ENCODE results near the gene HOXD10.

Gene HOXD10

GRCh38 chr2:176099159-176099727, 17.3 kb upstream of the HOXD10 start:
- in situ Hi-C loops (cut with MboI; ENCODE audit: low pct_unique_long_range_greater_than_20kb, low sequenced_read_pairs, unreplicated experiment), result loop anchor here (25.0 kb wide), 2 partner anchors 412 to 1762 kb away; partner anchors contain the start of gene SP9
- no peak for DNase-seq (ENCODE audit: low spot score)
- TF ChIP-seq CTCF (IDR thresholded peaks at IDR 0.05; ENCODE audit: extremely low read depth, insufficient read depth, missing control alignments), result no peak

GRCh38 chr2:176099728-176100546, 16.6 kb upstream of the HOXD10 start, which contains the start of gene HOXD12:
Gene HOXD12, plus strand, starts transcription at chr2:176099795. Its CDS starts 7 bp downstream, at chr2:176099802.
- in situ Hi-C loops (cut with MboI; ENCODE audit: low pct_unique_long_range_greater_than_20kb, low sequenced_read_pairs, unreplicated experiment), result loop anchor here (25.0 kb wide), 3 partner anchors 413 to 1763 kb away; partner anchors contain the start of gene SP9
- TF ChIP-seq CTCF (IDR thresholded peaks at IDR 0.05; ENCODE audit: extremely low read depth, insufficient read depth, missing control alignments), result no peak
- no peak for DNase-seq (ENCODE audit: low spot score)

DNA sequence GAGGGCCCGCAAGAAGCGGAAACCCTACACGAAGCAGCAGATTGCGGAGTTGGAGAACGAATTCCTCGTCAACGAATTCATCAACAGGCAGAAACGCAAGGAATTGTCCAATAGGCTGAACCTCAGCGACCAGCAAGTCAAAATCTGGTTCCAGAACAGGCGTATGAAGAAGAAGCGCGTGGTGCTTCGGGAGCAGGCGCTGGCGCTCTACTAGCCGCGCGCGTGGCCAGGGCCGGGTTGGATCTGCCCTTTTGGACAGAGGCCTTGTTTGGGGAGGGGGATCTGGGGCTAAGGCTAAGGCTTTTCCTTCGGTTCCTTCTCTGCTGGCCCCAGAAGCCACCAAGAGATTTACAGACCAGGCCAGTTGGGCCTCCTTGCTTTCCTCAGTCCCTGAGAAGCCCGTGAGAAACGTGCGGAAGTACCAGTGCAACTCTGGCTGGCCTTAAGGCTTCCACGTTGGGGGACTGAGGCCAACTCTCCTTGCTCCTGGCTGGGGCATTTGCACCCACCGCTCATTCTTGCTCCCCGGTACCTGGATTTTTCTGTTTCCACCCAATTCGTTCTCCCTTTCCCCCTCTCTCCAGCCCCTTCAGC, 15.9 kb upstream of the HOXD10 start:
- in situ Hi-C loops (cut with MboI; ENCODE audit: low pct_unique_long_range_greater_than_20kb, low sequenced_read_pairs, unreplicated experiment), result loop anchor here (25.0 kb wide), 1 partner anchor 738 kb away; no protein-coding TSS in a partner anchor
- no peak for DNase-seq (ENCODE audit: low spot score)
- TF ChIP-seq CTCF (IDR thresholded peaks at IDR 0.05; ENCODE audit: extremely low read depth, insufficient read depth, missing control alignments), result no peak

DNA sequence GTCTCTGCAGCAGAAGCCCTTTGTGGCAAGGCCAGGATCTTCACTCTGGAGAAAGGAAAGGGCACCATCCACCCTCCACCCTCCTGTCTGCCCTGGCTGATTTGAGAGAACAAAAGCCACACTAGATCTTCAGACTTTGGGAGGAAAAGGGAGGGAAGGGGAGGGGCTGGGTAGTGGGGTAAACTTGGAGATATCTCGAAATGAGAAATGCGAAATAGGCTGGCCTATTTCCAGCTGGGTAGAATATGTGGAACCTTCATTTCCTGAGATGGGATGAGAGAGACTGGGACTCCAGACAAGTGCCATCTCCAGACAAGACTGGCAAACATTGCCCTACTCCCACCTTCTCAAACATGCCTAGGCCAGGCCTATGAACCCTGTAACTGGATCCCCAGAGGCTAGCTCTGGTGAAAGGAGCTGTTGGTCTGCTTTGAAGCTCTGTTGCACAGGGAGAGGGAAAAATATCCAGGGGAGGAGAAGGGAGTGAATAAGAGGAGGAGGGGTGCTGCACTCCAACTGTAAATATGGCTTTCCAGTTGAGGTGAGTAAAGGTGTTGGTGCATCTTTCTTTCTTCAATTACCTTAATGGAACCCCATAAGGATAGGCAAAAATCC, 15.3 kb upstream of the HOXD10 start:
- no peak for TF ChIP-seq CTCF (IDR thresholded peaks at IDR 0.05; ENCODE audit: extremely low read depth, insufficient read depth, missing control alignments)
- in situ Hi-C loops (cut with MboI; ENCODE audit: low pct_unique_long_range_greater_than_20kb, low sequenced_read_pairs, unreplicated experiment), result loop anchor here (25.0 kb wide), 1 partner anchor 739 kb away; no protein-coding TSS in a partner anchor

DNA sequence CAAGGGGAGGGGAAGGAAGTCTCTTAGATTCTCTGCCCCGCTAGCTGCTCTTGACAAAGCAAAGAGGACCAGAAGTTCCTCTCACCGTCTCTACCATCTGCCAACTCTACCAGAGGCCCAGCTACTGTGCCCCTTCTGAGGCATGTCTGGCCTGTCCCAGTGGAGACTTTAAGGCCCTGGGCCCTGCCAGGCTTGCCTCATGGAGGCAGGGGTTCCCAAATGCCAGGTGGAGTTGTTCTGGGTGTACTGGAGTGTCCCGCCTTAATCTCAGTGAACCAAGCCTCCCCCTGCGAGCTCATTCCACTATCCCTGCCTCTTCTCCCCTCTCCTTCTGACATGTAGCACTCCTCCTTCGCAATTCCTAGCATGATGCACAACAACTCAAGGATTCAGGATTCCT, 14.7 kb upstream of the HOXD10 start:
- in situ Hi-C loops (cut with MboI; ENCODE audit: low pct_unique_long_range_greater_than_20kb, low sequenced_read_pairs, unreplicated experiment), result loop anchor here (25.0 kb wide), 1 partner anchor 740 kb away; no protein-coding TSS in a partner anchor
- TF ChIP-seq CTCF (IDR thresholded peaks at IDR 0.05; ENCODE audit: extremely low read depth, insufficient read depth, missing control alignments), result no peak
- no peak for DNase-seq (ENCODE audit: low spot score)

More for the DNA sequence above, 15.3 kb upstream of the HOXD10 start:
- no peak for DNase-seq (ENCODE audit: low spot score)

DNA sequence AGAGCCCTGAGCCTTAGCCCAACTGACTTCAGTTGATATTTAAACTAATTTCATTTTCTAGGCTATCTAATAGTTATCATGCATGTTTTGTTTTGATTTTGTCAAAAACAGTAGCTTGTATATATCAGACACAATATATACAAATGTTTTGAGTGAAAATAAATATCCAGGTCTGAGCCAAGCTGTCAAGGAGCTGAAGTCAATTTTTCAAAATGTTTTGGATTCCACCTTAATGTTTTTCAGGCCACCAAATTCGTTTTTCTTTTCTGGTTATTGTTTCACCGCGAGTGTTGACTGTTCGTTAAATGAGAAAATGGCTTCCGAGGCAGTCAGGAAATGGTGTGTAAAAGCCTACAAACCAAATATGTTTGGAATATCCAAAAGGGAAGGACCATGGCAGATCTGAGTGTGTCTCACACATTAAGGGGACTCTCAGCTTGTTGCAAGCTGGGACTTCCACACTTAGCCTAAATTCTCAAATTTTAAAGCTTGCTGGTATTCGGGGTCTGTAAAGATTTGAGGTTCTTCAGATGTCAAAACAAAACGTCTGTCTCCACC, 14.2 kb upstream of the HOXD10 start:
- in situ Hi-C loops (cut with MboI; ENCODE audit: low pct_unique_long_range_greater_than_20kb, low sequenced_read_pairs, unreplicated experiment), result loop anchor here (25.0 kb wide), 1 partner anchor 740 kb away; no protein-coding TSS in a partner anchor
- DNase-seq (ENCODE audit: low spot score), result no peak
- no peak for TF ChIP-seq CTCF (IDR thresholded peaks at IDR 0.05; ENCODE audit: extremely low read depth, insufficient read depth, missing control alignments)

Data from GM13977 (cell line).